ENCODE results near the gene LLPH. TPM values are rescaled to one million over a fixed set of nuclear protein-coding genes. Genes with fewer than 3 reads are reported as not detected.

LLPH gene
- total RNA-seq, 2 experiments from 2014 or later: 51.7 to 56.0 TPM

GRCh38 chr12:66156654-66157053 lies 26.1 kb upstream of the LLPH start:
- Mint-ChIP-seq H3K27ac (peak overlapping the region; percentile 18), H3K36me3 (peaks cover 43% of the 10 kb centered on the region), H3K4me1 (peaks cover 26% of the 10 kb centered on the region), H3K4me3 (no peak overlapping the region), H3K9me3 (peaks cover 1% of the 10 kb centered on the region), H3K27me3 (no peaks in the 10 kb centered on the region)
- DNase-seq: no peak

- Mint-ChIP-seq H3K9me3 (no peaks in the 10 kb centered on the region), H3K27me3 (no peaks in the 10 kb centered on the region), H3K36me3 (peaks cover 38% of the 10 kb centered on the region), H3K27ac (no peak overlapping the region), H3K4me1 (peaks cover 26% of the 10 kb centered on the region), H3K4me3 (no peak overlapping the region)
- no peak for DNase-seq
Observed at GRCh38 chr12:66154776-66155175, 24.2 kb upstream of the LLPH start.

DNA sequence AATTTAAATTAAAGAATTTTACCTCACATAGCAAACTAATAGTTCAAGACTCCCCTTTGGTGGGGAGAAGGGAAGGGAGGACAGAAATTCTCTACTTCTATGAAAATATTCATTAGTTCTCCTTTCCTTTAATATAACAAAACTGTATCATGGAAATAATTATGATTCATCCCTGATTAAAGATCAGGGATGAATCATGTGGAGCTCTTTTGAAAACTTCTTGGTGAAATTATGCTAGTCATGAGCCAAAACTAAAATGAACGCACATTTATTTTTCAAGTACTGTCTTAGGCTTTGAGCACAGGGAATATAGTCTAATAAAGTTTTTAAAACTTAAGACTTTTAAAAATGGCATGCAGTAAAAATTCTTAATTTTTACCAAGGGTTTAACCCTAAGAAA lies 22.2 kb upstream of the LLPH start:
- peaks cover 22% of the 10 kb centered on the region for H3K4me1 Mint-ChIP-seq
- no peak overlapping the region for H3K27ac Mint-ChIP-seq
- no peak for DNase-seq
- H3K27me3 Mint-ChIP-seq: no peaks in the 10 kb centered on the region
- no peak overlapping the region for H3K4me3 Mint-ChIP-seq
- H3K9me3 Mint-ChIP-seq: no peaks in the 10 kb centered on the region
- H3K36me3 Mint-ChIP-seq: peaks cover 33% of the 10 kb centered on the region

DNA sequence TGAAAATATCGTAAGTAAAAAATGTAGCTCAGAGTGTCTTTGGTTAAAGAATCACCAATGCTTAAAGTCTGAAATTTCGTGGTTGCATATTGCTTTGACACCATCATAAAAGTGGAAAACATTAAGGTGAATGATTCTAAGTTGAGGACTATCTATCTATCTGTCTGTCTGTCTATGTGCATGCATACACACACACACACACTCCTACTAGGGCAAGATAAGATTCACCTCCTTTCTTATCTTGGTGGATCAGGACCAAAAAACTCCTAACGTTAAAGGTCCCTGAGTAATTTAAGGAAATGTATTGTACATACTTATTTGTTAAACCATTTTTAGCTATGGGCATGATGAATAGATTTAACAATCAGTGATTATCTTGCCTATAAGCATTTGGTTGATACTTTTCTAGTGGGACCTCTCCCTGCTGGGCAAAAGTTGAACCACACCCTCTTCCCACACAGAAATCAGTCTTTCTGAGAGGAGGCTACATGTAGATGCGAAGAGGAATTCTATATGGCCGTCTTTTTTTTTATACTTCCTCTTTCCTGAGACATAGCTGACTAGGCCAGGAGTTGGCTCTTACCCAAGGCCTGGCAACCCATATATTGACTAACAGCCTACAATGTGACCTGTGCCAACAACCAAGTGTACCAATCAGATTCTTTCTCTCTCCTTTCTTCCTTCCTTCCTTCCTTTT lies 19.3 kb upstream of the LLPH start:
- Mint-ChIP-seq H3K27ac (no peak overlapping the region), H3K9me3 (no peaks in the 10 kb centered on the region), H3K4me3 (no peak overlapping the region), H3K36me3 (peaks cover 22% of the 10 kb centered on the region), H3K27me3 (no peaks in the 10 kb centered on the region), H3K4me1 (peaks cover 22% of the 10 kb centered on the region)
- DNase-seq: no peak

DNA sequence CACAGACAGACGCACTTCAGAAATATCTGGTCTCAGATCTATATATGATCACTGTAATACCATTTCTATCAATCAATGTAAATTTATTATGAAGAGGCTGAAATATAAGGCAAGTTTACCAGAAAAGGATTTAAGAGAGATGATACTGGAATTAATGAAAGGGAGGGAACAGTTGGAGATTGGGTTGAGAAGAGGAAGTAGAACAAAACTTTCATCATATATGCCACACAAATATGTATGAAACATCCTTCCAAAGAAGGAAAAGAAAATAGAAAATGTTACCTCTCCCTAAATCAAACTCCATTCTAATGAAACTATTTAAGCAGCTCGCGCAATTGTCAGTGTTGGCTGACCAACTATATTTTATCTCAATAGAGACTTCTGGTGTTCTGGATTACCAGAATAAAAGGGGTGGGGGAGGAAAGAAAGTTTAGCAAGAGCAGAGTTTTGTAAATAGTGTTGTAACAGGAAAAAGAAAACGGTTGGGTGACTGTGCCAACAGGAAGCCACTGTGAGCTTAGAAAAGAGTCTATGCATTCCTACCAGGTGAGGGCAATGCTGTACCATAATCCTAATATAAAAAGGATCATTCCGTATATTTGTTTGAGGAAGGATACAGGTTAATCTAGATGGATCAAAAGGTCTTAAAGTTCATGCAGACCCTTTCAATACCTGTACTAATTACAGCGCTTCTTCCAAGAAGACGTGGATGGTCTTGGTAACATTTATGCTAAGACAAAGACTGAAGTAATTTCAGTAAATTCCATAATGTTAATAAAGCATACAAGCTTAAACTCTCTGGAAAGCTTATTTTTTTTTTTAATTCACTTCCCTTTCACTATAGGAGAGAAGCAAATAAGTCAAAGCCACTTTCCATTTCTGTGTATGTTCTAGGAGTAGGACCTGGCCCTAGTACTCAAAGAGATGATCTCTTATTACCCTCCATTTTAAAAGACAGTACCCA lies 14.5 kb upstream of the LLPH start:
- H3K27ac Mint-ChIP-seq: peak overlapping the region; percentile 74
- H3K4me3 Mint-ChIP-seq: no peak overlapping the region
- H3K36me3 Mint-ChIP-seq: peaks cover 54% of the 10 kb centered on the region
- H3K9me3 Mint-ChIP-seq: peaks cover 9% of the 10 kb centered on the region
- H3K4me1 Mint-ChIP-seq: peaks cover 11% of the 10 kb centered on the region
- no peaks in the 10 kb centered on the region for H3K27me3 Mint-ChIP-seq
- no peak for DNase-seq

DNA sequence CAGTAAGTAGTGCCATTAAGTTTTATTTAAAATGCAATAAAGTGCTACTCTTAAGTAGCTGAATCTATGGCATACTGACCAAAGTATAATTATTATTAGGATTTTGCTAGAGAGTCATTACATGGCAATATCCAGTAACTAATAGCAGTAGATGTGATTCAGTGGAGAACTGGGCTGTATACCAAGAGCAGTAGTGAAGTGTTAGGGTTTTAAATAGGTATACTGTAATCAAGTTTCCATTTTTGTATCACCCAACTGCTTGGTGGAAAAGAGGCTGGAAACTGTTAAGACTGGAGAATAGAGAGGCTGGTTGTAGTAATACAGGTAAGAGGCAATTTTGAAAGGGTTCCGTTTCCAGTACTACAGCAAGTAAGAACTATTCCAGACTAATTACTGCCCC lies 13.3 kb upstream of the LLPH start:
- peaks cover 11% of the 10 kb centered on the region for H3K4me1 Mint-ChIP-seq
- no peak overlapping the region for H3K4me3 Mint-ChIP-seq
- peaks cover 11% of the 10 kb centered on the region for H3K9me3 Mint-ChIP-seq
- no peak for DNase-seq
- H3K27ac Mint-ChIP-seq: no peak overlapping the region
- peaks cover 60% of the 10 kb centered on the region for H3K36me3 Mint-ChIP-seq
- H3K27me3 Mint-ChIP-seq: no peaks in the 10 kb centered on the region

- Mint-ChIP-seq H3K36me3 (peaks cover 53% of the 10 kb centered on the region), H3K27me3 (no peaks in the 10 kb centered on the region), H3K27ac (no peak overlapping the region), H3K4me3 (no peak overlapping the region), H3K4me1 (peaks cover 11% of the 10 kb centered on the region), H3K9me3 (peaks cover 11% of the 10 kb centered on the region)
- no peak for DNase-seq
Observed at GRCh38 chr12:66142826-66143225, 12.3 kb upstream of the LLPH start.

- H3K4me1 Mint-ChIP-seq: peaks cover 11% of the 10 kb centered on the region
- no peak overlapping the region for H3K27ac Mint-ChIP-seq
- no peak for DNase-seq
- peaks cover 11% of the 10 kb centered on the region for H3K9me3 Mint-ChIP-seq
- H3K27me3 Mint-ChIP-seq: no peaks in the 10 kb centered on the region
- peaks cover 56% of the 10 kb centered on the region for H3K36me3 Mint-ChIP-seq
- H3K4me3 Mint-ChIP-seq: no peak overlapping the region
Observed at GRCh38 chr12:66141299-66141698, 10.7 kb upstream of the LLPH start.

GRCh38 chr12:66140731-66141130 lies 10.2 kb upstream of the LLPH start:
- peaks cover 59% of the 10 kb centered on the region for H3K36me3 Mint-ChIP-seq
- H3K4me1 Mint-ChIP-seq: peaks cover 9% of the 10 kb centered on the region
- H3K4me3 Mint-ChIP-seq: no peak overlapping the region
- DNase-seq: no peak
- no peaks in the 10 kb centered on the region for H3K27me3 Mint-ChIP-seq
- no peak overlapping the region for H3K27ac Mint-ChIP-seq
- peaks cover 11% of the 10 kb centered on the region for H3K9me3 Mint-ChIP-seq

- H3K27me3 Mint-ChIP-seq: no peaks in the 10 kb centered on the region
- no peak overlapping the region for H3K4me3 Mint-ChIP-seq
- peaks cover 53% of the 10 kb centered on the region for H3K36me3 Mint-ChIP-seq
- H3K27ac Mint-ChIP-seq: no peak overlapping the region
- no peaks in the 10 kb centered on the region for H3K4me1 Mint-ChIP-seq
- DNase-seq: no peak
- peaks cover 11% of the 10 kb centered on the region for H3K9me3 Mint-ChIP-seq
Observed at GRCh38 chr12:66139328-66139727, 8.8 kb upstream of the LLPH start.

- Mint-ChIP-seq H3K36me3 (peaks cover 47% of the 10 kb centered on the region), H3K27me3 (no peaks in the 10 kb centered on the region), H3K27ac (no peak overlapping the region), H3K4me1 (peaks cover under 1% of the 10 kb centered on the region), H3K4me3 (no peak overlapping the region), H3K9me3 (peaks cover 11% of the 10 kb centered on the region)
- DNase-seq: no peak
Observed at GRCh38 chr12:66137937-66138336, 7.4 kb upstream of the LLPH start.

DNA sequence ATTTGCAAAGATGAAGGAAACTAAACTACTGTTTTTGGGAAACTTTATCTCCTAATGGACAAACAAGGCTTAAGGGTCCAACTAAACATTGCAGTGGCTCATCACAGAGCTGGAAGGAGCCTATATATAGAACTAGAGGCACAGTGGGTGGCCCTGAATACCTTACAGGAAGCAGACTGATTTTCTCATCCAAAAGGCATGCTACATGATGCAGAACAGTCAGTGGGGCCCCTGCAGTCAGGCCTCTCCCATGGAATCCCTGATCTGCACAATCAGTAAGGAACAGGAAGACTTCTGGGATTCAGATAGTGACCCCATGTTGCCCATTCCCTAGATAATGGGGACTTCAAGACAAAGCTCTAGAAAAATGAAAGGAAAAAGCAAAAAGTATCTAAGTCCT lies 1.9 kb upstream of the LLPH start:
- H3K4me1 Mint-ChIP-seq: peaks cover 33% of the 10 kb centered on the region
- H3K4me3 Mint-ChIP-seq: peak overlapping the region; percentile 56
- no peak overlapping the region for H3K27ac Mint-ChIP-seq
- H3K9me3 Mint-ChIP-seq: no peaks in the 10 kb centered on the region
- DNase-seq: no peak
- no peaks in the 10 kb centered on the region for H3K27me3 Mint-ChIP-seq
- peaks cover 42% of the 10 kb centered on the region for H3K36me3 Mint-ChIP-seq

DNA sequence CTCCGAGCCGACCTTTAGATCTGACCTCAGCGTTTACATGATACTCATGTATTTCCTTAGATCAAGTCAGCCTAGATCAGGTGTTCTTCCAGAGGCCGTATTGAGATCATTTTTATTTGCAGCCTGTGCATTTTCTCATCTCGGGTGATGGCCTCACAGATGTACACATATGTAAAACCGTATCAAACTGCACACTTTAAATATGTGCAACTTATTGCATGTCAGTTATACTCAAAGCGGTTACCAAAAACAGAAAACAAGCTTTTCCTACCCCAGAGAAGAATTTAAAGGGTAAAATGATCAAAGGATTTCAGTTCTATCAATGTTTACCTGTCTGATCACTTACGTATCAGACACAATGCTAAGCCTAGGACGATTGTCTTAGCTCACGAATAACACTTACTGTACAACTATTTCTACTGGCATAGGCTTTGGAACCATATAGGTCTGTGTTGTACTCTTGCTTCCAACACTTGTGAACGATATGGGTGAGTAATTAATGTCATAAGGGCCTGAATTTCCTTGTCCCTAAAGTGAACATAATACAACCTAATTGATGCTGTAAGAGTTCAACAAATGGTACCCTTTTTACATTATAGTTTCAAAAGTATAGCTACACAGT lies 628 bp upstream of the LLPH start:
- Mint-ChIP-seq H3K4me1 (peaks cover 41% of the 10 kb centered on the region), H3K27ac (peak overlapping the region; percentile 97), H3K9me3 (no peaks in the 10 kb centered on the region), H3K4me3 (peak overlapping the region; percentile 85), H3K36me3 (peaks cover 50% of the 10 kb centered on the region), H3K27me3 (no peaks in the 10 kb centered on the region)
- no peak for DNase-seq

- Mint-ChIP-seq H3K27me3 (no peaks in the 10 kb centered on the region), H3K4me3 (peak overlapping the region; percentile 85), H3K9me3 (no peaks in the 10 kb centered on the region), H3K36me3 (peaks cover 56% of the 10 kb centered on the region), H3K4me1 (peaks cover 47% of the 10 kb centered on the region), H3K27ac (peak overlapping the region; percentile 97)
- no peak for DNase-seq
Observed at GRCh38 chr12:66129934-66130266, 650 bp downstream of the LLPH start.

DNA sequence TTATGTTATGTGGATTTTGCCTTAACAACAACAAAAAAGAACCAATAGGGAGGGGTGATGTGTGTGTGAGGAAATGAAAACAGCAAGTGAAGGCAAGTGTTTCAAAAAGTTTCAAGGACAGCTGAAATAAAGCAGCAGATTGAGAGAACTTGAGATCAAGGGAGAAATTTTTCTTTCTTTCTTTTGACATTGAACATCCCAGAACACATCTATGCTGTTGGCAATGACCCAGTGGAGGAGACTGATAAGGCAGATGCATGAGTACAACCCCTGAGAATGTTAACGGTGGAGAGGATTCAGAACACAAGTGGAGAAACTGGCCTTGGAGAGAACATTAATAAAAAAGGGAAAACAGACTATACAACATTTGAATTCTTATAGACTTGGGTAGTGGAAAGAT lies 2.9 kb downstream of the LLPH start:
- Mint-ChIP-seq H3K4me1 (peaks cover 46% of the 10 kb centered on the region), H3K27ac (no peak overlapping the region), H3K9me3 (no peaks in the 10 kb centered on the region), H3K36me3 (peaks cover 56% of the 10 kb centered on the region), H3K27me3 (no peaks in the 10 kb centered on the region), H3K4me3 (no peak overlapping the region)
- no peak for DNase-seq

Data from activated naive CD8-positive, alpha-beta T cell treated with anti-CD3 and anti-CD28 coated beads for 36 hours (primary cell).